ELR (cell line): Measurements from ENCODE around the gene GIPC1.
"Not testable (repeated sequence)": the region's sequence is repeated elsewhere in the genome, so short reads cannot be mapped to it uniquely, and the experiment has no call there.

Experiments used
- DNase-seq: peaks from one replicate; pipeline ENCODE4 v3.0.0-alpha.2; 2015; ENCODE audit warnings: low read depth

GIPC1 gene

GRCh38 chr19:14496029-14496833 is at the start of gene GIPC1:
Gene GIPC1, minus strand, starts transcription at chr19:14496127. Its CDS starts 13,151 bp downstream, at chr19:14482976.
- DNase-seq: peak; percentile 99

- DNase-seq: no peak
Observed at GRCh38 chr19:14545716-14546082, 49.8 kb upstream of the GIPC1 start.

- DNase-seq: no peak
Observed at GRCh38 chr19:14544977-14545715, 49.2 kb upstream of the GIPC1 start.

- DNase-seq: no peak
Observed at GRCh38 chr19:14544047-14544446, 48.1 kb upstream of the GIPC1 start.

- peak; percentile 43 for DNase-seq
Observed at GRCh38 chr19:14542711-14543328, 46.9 kb upstream of the GIPC1 start.

GRCh38 chr19:14541979-14542378 is 46.1 kb upstream of the GIPC1 start:
- DNase-seq: not testable (repeated sequence)

- DNase-seq: no peak
Observed at GRCh38 chr19:14540741-14541525, 45.0 kb upstream of the GIPC1 start.

- peak; percentile 55 for DNase-seq
Observed at GRCh38 chr19:14536926-14537692, 41.2 kb upstream of the GIPC1 start.

- no peak for DNase-seq
Observed at GRCh38 chr19:14533450-14533849, 37.5 kb upstream of the GIPC1 start.

GRCh38 chr19:14530506-14530905 is 34.6 kb upstream of the GIPC1 start:
- no peak for DNase-seq

- DNase-seq: peak; percentile 23
Observed at GRCh38 chr19:14530005-14530348, 34.0 kb upstream of the GIPC1 start.

GRCh38 chr19:14529254-14530004 is 33.5 kb upstream of the GIPC1 start, which contains the start of gene TECR:
Gene TECR, plus strand, starts transcription at chr19:14529594. Its CDS starts 103 bp downstream, at chr19:14529697.
- DNase-seq: peak; percentile 100

- DNase-seq: no peak
Observed at GRCh38 chr19:14528419-14529253, 32.7 kb upstream of the GIPC1 start.

GRCh38 chr19:14526423-14526822 is 30.5 kb upstream of the GIPC1 start:
- no peak for DNase-seq

GRCh38 chr19:14525729-14526128 is 29.8 kb upstream of the GIPC1 start:
- DNase-seq: no peak

- DNase-seq: no peak
Observed at GRCh38 chr19:14520543-14520942, 24.6 kb upstream of the GIPC1 start.

- peak; percentile 97 for DNase-seq
Observed at GRCh38 chr19:14519860-14520407, 24.0 kb upstream of the GIPC1 start.

GRCh38 chr19:14519245-14519859 is 23.4 kb upstream of the GIPC1 start:
- no peak for DNase-seq
